Tibial artery (tissue), 4 donors: ENCODE results near the gene AP1M1.
A peak's percentile ranks its signal among the peaks of the same experiment; 100 is the strongest.
"Not testable (repeated sequence)": the region's sequence is repeated elsewhere in the genome, so short reads cannot be mapped to it uniquely, and the experiment has no call there.

Source experiments
- DNase-seq, 2 donors: peaks; one replicate each; pipeline ENCODE4 v3.0.0-alpha.2; 2019
- H3K27ac ChIP-seq, 2 donors: fragments of 200-600 bp; sonication (generic) in 1 of 2; 1 replicate in 1 of 2; 2 replicates in 1 of 2; pipeline ENCODE4 v1.5.1; 2018 to 2019; ENCODE audit warnings: mild to moderate bottlenecking in 1 of 2
- H3K27me3 ChIP-seq, 2 donors: fragments of 200-600 bp; sonication (generic) in 1 of 2; one replicate each; pipeline versions ENCODE4 v1.5.1 to v1.6.0; 2016 to 2019
- H3K36me3 ChIP-seq, 3 donors: fragments of 200-600 bp; sonication (generic) in 2 of 3; one replicate each; pipeline ENCODE4 v1.5.1; 2016 to 2019; ENCODE audit warnings: mild to moderate bottlenecking in 2 of 3
- H3K4me1 ChIP-seq, 4 donors: fragments of 200-600 bp; sonication (generic) in 2 of 4; 1 replicate in 3 of 4; 2 replicates in 1 of 4; pipeline ENCODE4 v1.5.1; 2016 to 2019
- H3K4me3 ChIP-seq, 2 donors: fragments of 200-600 bp; sonication (generic) in 1 of 2; 1 replicate in 1 of 2; 2 replicates in 1 of 2; pipeline ENCODE4 v1.5.1; 2018 to 2019; ENCODE audit warnings: mild to moderate bottlenecking in 2 of 2
- H3K9me3 ChIP-seq, 3 donors: fragments of 200-600 bp; sonication (generic) in 1 of 3; one replicate each; pipeline ENCODE4 v1.5.1; 2016 to 2019
- intact Hi-C: fragments of 100-400 bp; cut with DNase I; formaldehyde crosslinking; loops from one replicate; pipeline ENCODE4 v1.15.0; 2023; ENCODE audit warnings: low total_unique reads
- TF ChIP-seq, protein P1 (sequence below), 2 experiments: fragments of 200-600 bp in 1 of 2; fragments of 450-650 bp in 1 of 2; IDR thresholded peaks; one replicate each; pipeline ENCODE4 v1.5.1; 2017 to 2019; ENCODE audit warnings: antibody characterized with exemption in 2 of 2, mild to moderate bottlenecking in 1 of 2, moderate library complexity in 1 of 2

AP1M1 gene

GRCh38 chr19:16170134-16170533 is 27.6 kb upstream of the AP1M1 start:
- no peaks in the 10 kb centered on the region for H3K4me1 ChIP-seq
- DNase-seq = no peak
- intact Hi-C loops = no loop called here
- H3K4me3 ChIP-seq = no peak overlapping the region
- no peaks in the 10 kb centered on the region for H3K36me3 ChIP-seq
- no peaks in the 10 kb centered on the region for H3K9me3 ChIP-seq
- H3K27me3 ChIP-seq = peaks cover 0 to 15% of the 10 kb centered on the region in 2 donors
- TF ChIP-seq, protein P1, sequence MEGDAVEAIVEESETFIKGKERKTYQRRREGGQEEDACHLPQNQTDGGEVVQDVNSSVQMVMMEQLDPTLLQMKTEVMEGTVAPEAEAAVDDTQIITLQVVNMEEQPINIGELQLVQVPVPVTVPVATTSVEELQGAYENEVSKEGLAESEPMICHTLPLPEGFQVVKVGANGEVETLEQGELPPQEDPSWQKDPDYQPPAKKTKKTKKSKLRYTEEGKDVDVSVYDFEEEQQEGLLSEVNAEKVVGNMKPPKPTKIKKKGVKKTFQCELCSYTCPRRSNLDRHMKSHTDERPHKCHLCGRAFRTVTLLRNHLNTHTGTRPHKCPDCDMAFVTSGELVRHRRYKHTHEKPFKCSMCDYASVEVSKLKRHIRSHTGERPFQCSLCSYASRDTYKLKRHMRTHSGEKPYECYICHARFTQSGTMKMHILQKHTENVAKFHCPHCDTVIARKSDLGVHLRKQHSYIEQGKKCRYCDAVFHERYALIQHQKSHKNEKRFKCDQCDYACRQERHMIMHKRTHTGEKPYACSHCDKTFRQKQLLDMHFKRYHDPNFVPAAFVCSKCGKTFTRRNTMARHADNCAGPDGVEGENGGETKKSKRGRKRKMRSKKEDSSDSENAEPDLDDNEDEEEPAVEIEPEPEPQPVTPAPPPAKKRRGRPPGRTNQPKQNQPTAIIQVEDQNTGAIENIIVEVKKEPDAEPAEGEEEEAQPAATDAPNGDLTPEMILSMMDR (IDR thresholded peaks at IDR 0.05) = no peak
- H3K27ac ChIP-seq = no peak overlapping the region

GRCh38 chr19:16175954-16176353 is 21.8 kb upstream of the AP1M1 start:
- intact Hi-C loops = no loop called here
- Histone ChIP-seq H3K9me3 (no peaks in the 10 kb centered on the region), H3K4me1 (no peaks in the 10 kb centered on the region), H3K27ac (no peak overlapping the region), H3K4me3 (no peak overlapping the region), H3K27me3 (peaks cover 0 to 11% of the 10 kb centered on the region in 2 donors), H3K36me3 (no peaks in the 10 kb centered on the region)
- no peak for DNase-seq
- TF ChIP-seq, protein P1 (IDR thresholded peaks at IDR 0.05) = no peak

- H3K4me3 ChIP-seq, H3K36me3 ChIP-seq, intact Hi-C loops, H3K9me3 ChIP-seq, DNase-seq, H3K27me3 ChIP-seq, H3K4me1 ChIP-seq, H3K27ac ChIP-seq: not testable (repeated sequence)
These were observed 18.8 kb upstream of the AP1M1 start for GRCh38 chr19:16178866-16179265.

GRCh38 chr19:16180611-16181010 is 17.1 kb upstream of the AP1M1 start:
- no peaks in the 10 kb centered on the region for H3K27me3 ChIP-seq
- TF ChIP-seq, protein P1 (IDR thresholded peaks at IDR 0.05) = no peak
- peaks cover 0 to 11% (median 0%) of the 10 kb centered on the region in 4 donors for H3K4me1 ChIP-seq
- no peak for DNase-seq
- H3K9me3 ChIP-seq = no peaks in the 10 kb centered on the region
- H3K36me3 ChIP-seq = no peaks in the 10 kb centered on the region
- no peak overlapping the region for H3K27ac ChIP-seq
- no peak overlapping the region for H3K4me3 ChIP-seq
- intact Hi-C loops = loop anchor here (10.0 kb wide), 1 partner anchor 66 kb away; the partner anchor contains the start of gene RAB8A

GRCh38 chr19:16184665-16185122 is 13.0 kb upstream of the AP1M1 start:
- intact Hi-C loops = loop anchor here (10.0 kb wide), 1 partner anchor 70 kb away; the partner anchor contains the start of gene RAB8A
- TF ChIP-seq, protein P1 (IDR thresholded peaks at IDR 0.05) = no peak
- H3K4me1 ChIP-seq = peaks cover 0 to 26% (median 18%) of the 10 kb centered on the region in 4 donors
- H3K27ac ChIP-seq = peak overlapping the region; percentile 82 to 95
- DNase-seq = no peak
- no peaks in the 10 kb centered on the region for H3K27me3 ChIP-seq
- peaks cover under 1 to 23% (median 7%) of the 10 kb centered on the region in 3 donors for H3K36me3 ChIP-seq
- H3K4me3 ChIP-seq = peak overlapping the region; percentile 73 to 100
- H3K9me3 ChIP-seq = no peaks in the 10 kb centered on the region

GRCh38 chr19:16185123-16185767 is 12.5 kb upstream of the AP1M1 start, which contains the start of gene FAM32A:
TSS of gene FAM32A (plus strand) at chr19:16185410. CDS start at chr19:16185443, 33 bp downstream.
- DNase-seq = peak; percentile 99 to 100
- TF ChIP-seq, protein P1 (IDR thresholded peaks at IDR 0.05) = peak; percentile 26 to 29
- Histone ChIP-seq H3K4me1 (peaks cover 0 to 28% (median 18%) of the 10 kb centered on the region in 4 donors), H3K27me3 (no peaks in the 10 kb centered on the region), H3K36me3 (peaks cover 6 to 29% (median 12%) of the 10 kb centered on the region in 3 donors), H3K27ac (peak within 1 kb of the TSS; percentile 82 to 95), H3K9me3 (no peaks in the 10 kb centered on the region), H3K4me3 (peak within 1 kb of the TSS; percentile 73 to 100)
- intact Hi-C loops = loop anchor here (10.0 kb wide), 1 partner anchor 70 kb away; the partner anchor contains the start of gene RAB8A
